GM06990 (cell line): ENCODE data around the gene BTN3A1.
A peak's percentile ranks its signal among the peaks of the same experiment; 100 is the strongest.

ENCODE experiments used
- DNase-seq: peaks from one replicate; pipeline ENCODE4 v3.0.0-alpha.2; 2011; ENCODE audit not compliant: insufficient read length; ENCODE audit errors: extremely low read depth
- H3K27me3 ChIP-seq: replicated peaks from 2 replicates; pipeline ENCODE4 v1.6.0; 2011; ENCODE audit warnings: low read length; ENCODE audit not compliant: control insufficient read depth, insufficient read depth
- H3K36me3 ChIP-seq: 2 replicates; pipeline ENCODE4 v1.5.1; 2011; ENCODE audit warnings: low read length; ENCODE audit not compliant: control insufficient read depth, insufficient read depth
- H3K4me3 ChIP-seq: replicated peaks from 2 replicates; pipeline ENCODE4 v1.5.1; 2011; ENCODE audit warnings: low read depth, mild to moderate bottlenecking, control low read depth, low read length
- TF ChIP-seq, protein P1 (sequence below): IDR thresholded peaks from 2 replicates; pipeline ENCODE4 v1.5.1; 2011; ENCODE audit warnings: low read length, control low read depth, mild to moderate bottlenecking, inconsistent platforms; ENCODE audit not compliant: insufficient read depth, poor library complexity, severe bottlenecking

BTN3A1 gene

DNA sequence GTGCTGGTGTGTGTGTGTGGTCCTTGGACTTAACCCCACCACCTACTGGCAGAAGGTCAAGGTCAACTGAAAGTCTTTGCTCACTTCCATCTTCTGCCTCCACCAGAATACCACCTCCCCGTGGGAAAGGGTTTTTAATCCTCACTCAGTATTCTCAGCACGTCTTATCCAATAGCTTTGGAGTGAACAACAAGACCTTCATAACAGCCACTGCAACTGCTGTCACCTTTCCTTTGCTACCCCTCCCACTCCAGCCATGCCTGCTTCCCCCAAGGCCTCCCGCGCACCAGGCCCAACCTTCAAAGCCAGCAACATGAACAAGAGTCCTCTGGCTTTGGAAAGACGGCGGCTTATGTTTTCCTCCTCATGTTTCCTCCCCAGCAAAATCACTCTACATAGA, 20.0 kb upstream of the BTN3A1 start:
- Histone ChIP-seq H3K4me3 (no peak overlapping the region), H3K36me3 (peaks cover 1% of the 10 kb centered on the region), H3K27me3 (no peaks in the 10 kb centered on the region)
- no peak for DNase-seq
- TF ChIP-seq, protein P1, sequence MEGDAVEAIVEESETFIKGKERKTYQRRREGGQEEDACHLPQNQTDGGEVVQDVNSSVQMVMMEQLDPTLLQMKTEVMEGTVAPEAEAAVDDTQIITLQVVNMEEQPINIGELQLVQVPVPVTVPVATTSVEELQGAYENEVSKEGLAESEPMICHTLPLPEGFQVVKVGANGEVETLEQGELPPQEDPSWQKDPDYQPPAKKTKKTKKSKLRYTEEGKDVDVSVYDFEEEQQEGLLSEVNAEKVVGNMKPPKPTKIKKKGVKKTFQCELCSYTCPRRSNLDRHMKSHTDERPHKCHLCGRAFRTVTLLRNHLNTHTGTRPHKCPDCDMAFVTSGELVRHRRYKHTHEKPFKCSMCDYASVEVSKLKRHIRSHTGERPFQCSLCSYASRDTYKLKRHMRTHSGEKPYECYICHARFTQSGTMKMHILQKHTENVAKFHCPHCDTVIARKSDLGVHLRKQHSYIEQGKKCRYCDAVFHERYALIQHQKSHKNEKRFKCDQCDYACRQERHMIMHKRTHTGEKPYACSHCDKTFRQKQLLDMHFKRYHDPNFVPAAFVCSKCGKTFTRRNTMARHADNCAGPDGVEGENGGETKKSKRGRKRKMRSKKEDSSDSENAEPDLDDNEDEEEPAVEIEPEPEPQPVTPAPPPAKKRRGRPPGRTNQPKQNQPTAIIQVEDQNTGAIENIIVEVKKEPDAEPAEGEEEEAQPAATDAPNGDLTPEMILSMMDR: no peak

DNA sequence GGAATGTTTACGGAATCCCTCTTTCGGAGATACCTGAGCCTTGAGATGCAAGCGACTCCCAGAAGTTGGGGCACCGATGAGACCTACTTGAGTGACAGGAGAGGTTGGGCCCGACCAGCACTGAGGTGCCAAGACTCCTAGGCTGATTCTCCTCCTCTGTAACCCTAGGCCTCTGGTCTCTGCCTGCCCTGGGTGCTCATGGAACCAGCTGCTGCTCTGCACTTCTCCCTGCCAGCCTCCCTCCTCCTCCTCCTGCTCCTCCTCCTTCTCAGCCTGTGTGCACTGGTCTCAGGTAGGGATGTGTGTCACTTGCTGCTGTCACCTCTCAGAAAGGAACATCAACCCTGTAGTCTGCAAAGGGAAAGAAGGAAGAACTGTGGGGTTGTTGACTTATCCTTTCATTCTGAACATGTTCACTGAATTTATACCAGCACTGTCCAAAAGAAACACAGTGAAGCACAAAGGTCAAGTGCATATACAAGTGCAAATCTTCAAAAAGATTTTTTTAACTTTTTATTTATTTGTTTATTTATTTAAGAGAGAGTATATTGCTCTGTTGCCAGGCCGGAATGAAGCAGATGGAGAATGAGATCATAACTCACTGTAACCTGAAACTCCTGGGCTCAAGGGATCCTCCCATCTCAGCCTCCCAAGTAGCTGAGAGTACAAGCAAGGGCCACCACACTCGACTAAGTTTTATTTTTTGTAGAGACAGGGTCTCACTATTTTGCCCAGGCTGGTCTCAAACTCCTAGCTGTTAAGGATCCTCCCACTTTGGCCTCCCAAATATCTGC, 18.3 kb upstream of the BTN3A1 start:
- TF ChIP-seq, protein P1: no peak
- DNase-seq: no peak
- Histone ChIP-seq H3K36me3 (no peaks in the 10 kb centered on the region; the same call in none of the 2 replicates), H3K4me3 (peak overlapping the region; percentile 93), H3K27me3 (no peaks in the 10 kb centered on the region)

DNA sequence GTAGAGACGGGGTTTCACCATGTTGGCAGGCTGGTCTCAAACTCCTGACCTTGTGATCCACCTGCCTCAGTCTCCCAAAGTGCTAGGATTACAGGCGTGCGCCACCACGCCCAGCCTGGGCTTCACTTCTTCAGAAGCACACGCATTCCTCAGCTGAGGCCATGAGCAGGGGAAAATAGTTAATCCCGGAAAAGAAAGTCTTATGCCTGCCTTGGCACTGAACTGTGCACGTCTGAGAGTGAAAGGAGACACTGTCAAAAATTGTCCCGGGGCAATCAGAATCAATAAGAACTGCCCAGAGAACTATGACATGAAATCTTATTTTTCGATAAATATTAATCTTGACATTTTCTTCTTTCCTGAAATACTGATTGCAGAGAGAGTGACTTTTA, 16.3 kb upstream of the BTN3A1 start:
- Histone ChIP-seq H3K36me3 (peaks cover 12% of the 10 kb centered on the region), H3K4me3 (no peak overlapping the region), H3K27me3 (no peaks in the 10 kb centered on the region)
- TF ChIP-seq, protein P1: no peak
- DNase-seq: no peak

DNA sequence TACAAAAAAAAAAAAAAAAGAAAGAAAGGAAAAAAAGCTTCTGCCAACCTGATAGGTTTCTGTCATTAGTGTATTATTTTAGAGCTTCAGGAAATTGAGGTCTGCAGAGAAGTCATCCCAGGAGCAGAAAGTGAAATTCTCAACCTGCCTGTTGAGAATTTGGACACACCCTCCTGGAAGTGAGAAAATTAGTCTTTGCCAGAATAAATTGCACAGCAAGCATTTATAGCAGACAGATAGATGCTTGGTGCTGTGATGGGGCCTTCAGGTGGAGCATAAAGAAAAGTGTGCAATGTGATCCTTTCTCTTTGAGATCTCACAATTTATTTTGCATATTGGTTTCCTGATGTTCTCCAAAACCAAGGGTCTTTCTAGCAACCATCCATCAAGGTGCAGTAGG, 14.5 kb upstream of the BTN3A1 start:
- Histone ChIP-seq H3K4me3 (no peak overlapping the region), H3K36me3 (peaks cover 14% of the 10 kb centered on the region), H3K27me3 (no peaks in the 10 kb centered on the region)
- no peak for DNase-seq
- TF ChIP-seq, protein P1: no peak

DNA sequence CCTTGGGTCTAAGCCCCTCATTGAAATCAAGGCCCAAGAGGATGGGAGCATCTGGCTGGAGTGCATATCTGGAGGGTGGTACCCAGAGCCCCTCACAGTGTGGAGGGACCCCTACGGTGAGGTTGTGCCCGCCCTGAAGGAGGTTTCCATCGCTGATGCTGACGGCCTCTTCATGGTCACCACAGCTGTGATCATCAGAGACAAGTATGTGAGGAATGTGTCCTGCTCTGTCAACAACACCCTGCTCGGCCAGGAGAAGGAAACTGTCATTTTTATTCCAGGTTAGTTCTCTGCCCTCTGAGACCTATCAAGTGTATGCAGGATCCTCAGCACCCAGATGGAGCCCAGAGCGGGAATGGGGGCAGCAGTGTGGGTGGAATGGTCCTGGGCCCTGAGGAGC, 14.1 kb upstream of the BTN3A1 start:
- TF ChIP-seq, protein P1: no peak
- Histone ChIP-seq H3K4me3 (no peak overlapping the region), H3K36me3 (peaks cover 17% of the 10 kb centered on the region), H3K27me3 (no peaks in the 10 kb centered on the region)
- DNase-seq: no peak
